OCI-LY1 (cell line): ENCODE data around the gene CCNO.

Experiments used
- H2AFZ ChIP-seq: fragments of 200-600 bp; sonication (generic), shearing (Covaris generic); 2 replicates; pipeline ENCODE4 v1.6.0; 2014; ENCODE audit warnings: antibody characterized with exemption, mild to moderate bottlenecking, low read length
- H3F3A ChIP-seq: fragments of 200-600 bp; sonication (generic), shearing (Covaris generic); 2 replicates; pipeline ENCODE4 v1.6.0; 2014; ENCODE audit warnings: mild to moderate bottlenecking, antibody characterized with exemption, low read length, moderate library complexity; ENCODE audit not compliant: insufficient read depth
- H3K27ac ChIP-seq: fragments of 200-600 bp; sonication (generic); 2 replicates; pipeline ENCODE4 v1.5.1; 2014; ENCODE audit warnings: low read length, mixed run types, mild to moderate bottlenecking, low read depth; ENCODE audit not compliant: poor library complexity, severe bottlenecking
- H3K27me3 ChIP-seq: fragments of 200-600 bp; sonication (generic); 2 replicates; pipeline ENCODE4 v1.6.0; 2014; ENCODE audit warnings: antibody characterized with exemption, mild to moderate bottlenecking, low read length, moderate library complexity; ENCODE audit not compliant: insufficient read depth
- H3K36me3 ChIP-seq: fragments of 200-600 bp; sonication (generic); 2 replicates; pipeline ENCODE4 v1.6.1; 2014; ENCODE audit warnings: mild to moderate bottlenecking, antibody characterized with exemption, low read length, moderate library complexity, mixed read lengths; ENCODE audit not compliant: insufficient read depth
- H3K4me1 ChIP-seq: fragments of 200-600 bp; sonication (generic); 2 replicates; pipeline ENCODE4 v1.5.1; 2014; ENCODE audit warnings: mild to moderate bottlenecking, low read length, moderate library complexity; ENCODE audit not compliant: insufficient read depth, severe bottlenecking
- H3K4me2 ChIP-seq: fragments of 200-600 bp; sonication (generic), shearing (Covaris generic); 2 replicates; pipeline ENCODE4 v1.6.1; 2014; ENCODE audit warnings: low read length
- H3K4me3 ChIP-seq: fragments of 200-600 bp; sonication (generic); 2 replicates; pipeline ENCODE4 v1.5.1; 2014; ENCODE audit warnings: low read length, low read depth, mild to moderate bottlenecking, mixed read lengths; ENCODE audit not compliant: poor library complexity, severe bottlenecking
- H3K79me2 ChIP-seq: fragments of 200-600 bp; shearing (Covaris generic); 2 replicates; pipeline ENCODE4 v1.6.1; 2016; ENCODE audit warnings: mixed run types, low read length, mixed read lengths; ENCODE audit not compliant: insufficient read depth
- H3K9ac ChIP-seq: fragments of 200-600 bp; sonication (generic), shearing (Covaris generic); 2 replicates; pipeline ENCODE4 v1.6.1; 2014; ENCODE audit warnings: mild to moderate bottlenecking, low read length, mixed read lengths
- H3K9me2 ChIP-seq: fragments of 200-600 bp; sonication (generic), shearing (Covaris generic); 2 replicates; pipeline ENCODE4 v1.6.1; 2014; ENCODE audit warnings: low read depth, mild to moderate bottlenecking, low read length, mixed read lengths
- H3K9me3 ChIP-seq: fragments of 200-600 bp; shearing (Covaris generic); 2 replicates; pipeline ENCODE4 v1.6.1; 2014; ENCODE audit warnings: low read length, mixed read lengths
- H4K20me1 ChIP-seq: fragments of 200-600 bp; sonication (generic), shearing (Covaris generic); 2 replicates; pipeline ENCODE4 v1.6.0; 2016; ENCODE audit warnings: mild to moderate bottlenecking, low read length; ENCODE audit not compliant: insufficient read depth
- CTCF ChIP-seq: fragments of 200-600 bp; sonication (generic), shearing (Covaris generic); IDR thresholded peaks from 2 replicates; pipeline ENCODE4 v1.5.1; 2017; ENCODE audit warnings: mild to moderate bottlenecking, antibody characterized with exemption, low read length, moderate library complexity, mixed read lengths
- EZH2 ChIP-seq: fragments of 200-600 bp; sonication (generic), shearing (Covaris generic); IDR thresholded peaks from 2 replicates; pipeline ENCODE4 v1.8.0; 2017; ENCODE audit warnings: borderline replicate concordance, mixed run types, mild to moderate bottlenecking, antibody characterized with exemption, low read length, moderate library complexity, mixed read lengths

Gene CCNO

GRCh38 chr5:55187370-55187769 lies 46.0 kb downstream of the CCNO start:
- H2AFZ ChIP-seq: no peak overlapping the region
- H3K9ac ChIP-seq: no peak overlapping the region
- peaks cover 9% of the 10 kb centered on the region for H3K27me3 ChIP-seq
- H3K9me3 ChIP-seq: 0 out of 2 replicates have a peak, but pooled peaks cover 2% of the 10 kb centered on the region
- no peak overlapping the region for H3K4me2 ChIP-seq
- no peak overlapping the region for H3K27ac ChIP-seq
- no peaks in the 10 kb centered on the region for H3K9me2 ChIP-seq
- no peak for TF ChIP-seq CTCF
- no peak for TF ChIP-seq EZH2
- H3K79me2 ChIP-seq: no peaks in the 10 kb centered on the region
- H3K4me3 ChIP-seq: no peak overlapping the region
- no peaks in the 10 kb centered on the region; the same call in 1 of the 2 replicates for H3K36me3 ChIP-seq
- no peaks in the 10 kb centered on the region for H4K20me1 ChIP-seq
- H3F3A ChIP-seq: no peaks in the 10 kb centered on the region
- no peaks in the 10 kb centered on the region for H3K4me1 ChIP-seq
